SW480 (cell line): ENCODE data around the gene GBP3.
"Not testable (repeated sequence)": the region's sequence is repeated elsewhere in the genome, so short reads cannot be mapped to it uniquely, and the experiment has no call there.

ENCODE experiments used
- DNase-seq: peaks from one replicate; pipeline ENCODE4 v3.0.0-alpha.2; 2016; ENCODE audit warnings: low spot score

GBP3 gene

DNA sequence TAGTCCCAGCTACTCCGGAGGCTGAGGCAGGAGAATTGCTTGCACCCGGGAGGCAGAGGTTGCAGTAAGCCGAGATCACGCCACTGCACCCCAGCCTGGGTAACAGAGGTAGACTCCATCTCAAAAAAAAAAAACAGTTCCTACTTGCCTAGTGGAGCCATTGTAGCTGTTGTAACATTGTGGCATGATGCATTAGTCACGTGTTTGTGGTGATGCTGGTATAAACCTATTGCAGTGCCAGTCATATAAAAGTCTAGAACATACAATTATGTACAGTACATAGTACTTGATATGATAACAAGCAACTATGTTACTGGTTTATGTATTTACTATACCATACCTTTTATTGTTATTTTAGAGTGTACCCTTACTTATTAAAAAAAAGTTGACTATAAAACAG is 46.4 kb downstream of the GBP3 start:
- no peak for DNase-seq

DNA sequence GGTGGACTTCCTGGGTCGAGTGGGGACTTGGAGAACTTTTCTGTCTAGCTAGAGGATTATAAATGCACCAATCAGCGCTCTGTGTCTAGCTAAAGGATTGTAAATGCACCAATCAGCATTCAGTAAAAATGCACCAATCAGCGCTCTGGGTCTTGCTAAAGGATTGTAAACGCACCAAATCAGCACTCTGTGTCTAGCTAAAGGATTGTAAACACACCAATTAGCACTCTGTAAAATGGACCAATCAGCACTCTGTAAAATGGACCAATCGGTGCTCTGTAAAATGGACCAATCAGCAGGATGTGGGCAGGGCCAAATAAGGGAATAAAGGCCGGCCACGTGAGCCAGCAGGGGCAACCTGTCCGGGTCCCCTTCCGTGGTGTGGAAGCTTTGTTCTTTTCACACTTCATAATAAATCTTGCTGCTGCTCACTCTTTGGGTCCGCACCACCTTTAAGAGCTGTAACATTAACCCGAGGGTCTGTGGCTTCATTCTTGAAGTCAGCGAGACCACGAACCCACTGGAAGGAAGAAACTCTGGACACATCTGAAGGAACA is 48.0 kb downstream of the GBP3 start:
- DNase-seq: not testable (repeated sequence)

DNA sequence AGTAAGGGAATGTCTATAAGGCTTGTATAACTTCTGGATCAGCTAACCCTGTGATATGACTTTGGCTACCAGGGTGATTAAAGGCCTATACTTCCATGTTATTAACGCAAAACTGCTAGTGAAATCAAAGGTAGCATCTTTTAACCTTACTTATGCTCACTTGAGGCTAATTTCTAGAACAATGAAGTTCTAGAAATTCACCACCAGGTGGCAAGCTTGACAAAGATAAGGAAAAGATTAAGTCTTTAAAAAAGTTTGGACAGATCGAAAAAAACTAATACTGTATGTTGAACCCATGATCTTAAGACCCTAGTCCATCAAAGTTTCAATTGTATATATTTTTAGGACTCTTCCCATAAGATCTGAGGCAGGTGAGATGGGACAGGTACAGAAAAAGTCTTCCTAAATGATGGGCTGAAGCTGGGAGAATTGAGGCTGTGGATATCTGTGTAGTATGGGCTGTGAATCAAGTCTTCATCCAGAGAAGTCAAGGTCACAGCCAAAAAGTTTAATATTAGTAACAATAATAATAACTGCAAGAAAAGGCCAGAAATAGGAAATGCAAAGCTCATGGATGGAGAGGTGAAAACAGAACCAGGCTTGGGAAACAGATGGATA is 49.0 kb downstream of the GBP3 start:
- DNase-seq: peak; percentile 32

DNA sequence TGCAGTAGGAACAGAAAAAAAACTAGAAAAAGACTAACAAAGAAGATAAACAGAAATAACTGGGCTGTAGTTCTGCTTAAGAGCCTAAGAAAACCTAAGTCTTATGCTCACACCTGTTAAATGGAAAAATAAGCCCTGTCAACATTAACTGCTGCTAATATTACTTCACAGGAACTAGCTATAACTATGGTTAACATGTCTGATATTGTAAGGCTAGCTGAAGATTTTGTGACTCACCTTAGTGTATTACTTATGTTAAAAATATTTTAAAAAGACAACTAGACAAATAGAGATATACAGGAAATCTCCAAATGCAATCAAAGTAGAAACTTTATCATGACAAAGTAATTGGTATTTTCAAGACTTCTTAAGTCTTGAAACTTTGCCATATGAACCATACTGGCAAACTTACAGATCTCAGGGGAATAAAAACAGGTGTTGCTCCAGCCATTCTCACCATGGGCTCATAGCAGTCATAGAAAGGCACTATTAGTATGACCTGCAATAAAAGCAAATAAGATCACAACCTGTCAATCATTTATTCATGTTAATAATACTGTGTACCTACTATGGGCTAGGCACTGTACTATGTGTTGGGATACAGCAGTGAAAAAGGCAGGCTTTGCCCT is 60.9 kb downstream of the GBP3 start:
- no peak for DNase-seq

DNA sequence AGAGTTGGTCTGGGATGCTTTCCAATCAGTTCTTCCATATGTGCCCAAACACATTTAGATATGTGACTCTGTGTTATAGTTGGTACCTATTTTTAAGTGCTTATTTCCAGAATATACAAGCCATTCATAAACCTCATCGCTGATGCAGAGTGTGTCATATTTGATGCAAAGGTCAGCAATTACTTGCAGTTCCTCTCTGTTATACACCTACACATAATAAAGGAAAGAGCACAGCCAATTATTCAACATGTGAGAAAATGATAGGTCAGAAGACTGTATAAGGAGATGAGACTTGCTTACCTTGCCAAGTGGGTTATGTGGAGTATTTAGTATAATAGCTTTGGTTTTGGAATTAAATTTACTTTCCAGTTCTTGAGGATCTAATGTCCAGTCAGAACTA is 61.6 kb downstream of the GBP3 start:
- DNase-seq: no peak
